ENCODE data around the gene MEOX2.

The MEOX2 gene

GRCh38 chr7:15593382-15593781, 93.1 kb downstream of the MEOX2 start:
- no peak overlapping the region for H3K4me3 ChIP-seq (ENCODE audit: low read depth, low read length)
- TF ChIP-seq, protein P1, sequence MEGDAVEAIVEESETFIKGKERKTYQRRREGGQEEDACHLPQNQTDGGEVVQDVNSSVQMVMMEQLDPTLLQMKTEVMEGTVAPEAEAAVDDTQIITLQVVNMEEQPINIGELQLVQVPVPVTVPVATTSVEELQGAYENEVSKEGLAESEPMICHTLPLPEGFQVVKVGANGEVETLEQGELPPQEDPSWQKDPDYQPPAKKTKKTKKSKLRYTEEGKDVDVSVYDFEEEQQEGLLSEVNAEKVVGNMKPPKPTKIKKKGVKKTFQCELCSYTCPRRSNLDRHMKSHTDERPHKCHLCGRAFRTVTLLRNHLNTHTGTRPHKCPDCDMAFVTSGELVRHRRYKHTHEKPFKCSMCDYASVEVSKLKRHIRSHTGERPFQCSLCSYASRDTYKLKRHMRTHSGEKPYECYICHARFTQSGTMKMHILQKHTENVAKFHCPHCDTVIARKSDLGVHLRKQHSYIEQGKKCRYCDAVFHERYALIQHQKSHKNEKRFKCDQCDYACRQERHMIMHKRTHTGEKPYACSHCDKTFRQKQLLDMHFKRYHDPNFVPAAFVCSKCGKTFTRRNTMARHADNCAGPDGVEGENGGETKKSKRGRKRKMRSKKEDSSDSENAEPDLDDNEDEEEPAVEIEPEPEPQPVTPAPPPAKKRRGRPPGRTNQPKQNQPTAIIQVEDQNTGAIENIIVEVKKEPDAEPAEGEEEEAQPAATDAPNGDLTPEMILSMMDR (conservative IDR thresholded peaks at IDR 0.05; ENCODE audit: low read depth, low read length): no peak
- DNase-seq (ENCODE audit: low read depth): no peak

DNA sequence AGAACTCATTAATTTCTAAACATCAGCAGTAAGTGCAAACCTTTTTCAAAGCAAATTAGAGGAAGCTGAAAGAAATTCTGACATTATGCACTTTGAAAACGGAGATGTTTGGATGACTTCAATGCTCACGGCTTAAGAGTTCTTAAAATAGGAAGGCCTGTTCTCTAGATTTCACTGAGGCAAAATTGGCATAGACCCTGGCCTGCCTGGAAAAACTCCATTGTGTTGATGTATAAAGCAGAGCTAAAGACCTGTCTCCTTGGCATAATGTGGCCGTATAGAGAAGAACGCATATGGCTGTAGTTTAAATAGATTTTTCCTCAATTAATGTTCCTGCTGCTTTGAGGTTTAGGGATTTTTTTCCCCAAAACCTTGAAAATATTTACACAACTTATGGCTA, 100.2 kb downstream of the MEOX2 start:
- H3K4me3 ChIP-seq (ENCODE audit: low read depth, low read length): no peak overlapping the region
- TF ChIP-seq, protein P1 (conservative IDR thresholded peaks at IDR 0.05; ENCODE audit: low read depth, low read length): no peak
- no peak for DNase-seq (ENCODE audit: low read depth)

- no peak overlapping the region for H3K4me3 ChIP-seq (ENCODE audit: low read depth, low read length)
- TF ChIP-seq, protein P1 (conservative IDR thresholded peaks at IDR 0.05; ENCODE audit: low read depth, low read length): no peak
- no peak for DNase-seq (ENCODE audit: low read depth)
Observed at GRCh38 chr7:15584575-15584974, 101.9 kb downstream of the MEOX2 start.

- DNase-seq (ENCODE audit: low read depth): no peak
- H3K4me3 ChIP-seq (ENCODE audit: low read depth, low read length): no peak overlapping the region
- TF ChIP-seq, protein P1 (conservative IDR thresholded peaks at IDR 0.05; ENCODE audit: low read depth, low read length): no peak
Observed at GRCh38 chr7:15582773-15583172, 103.7 kb downstream of the MEOX2 start.

DNA sequence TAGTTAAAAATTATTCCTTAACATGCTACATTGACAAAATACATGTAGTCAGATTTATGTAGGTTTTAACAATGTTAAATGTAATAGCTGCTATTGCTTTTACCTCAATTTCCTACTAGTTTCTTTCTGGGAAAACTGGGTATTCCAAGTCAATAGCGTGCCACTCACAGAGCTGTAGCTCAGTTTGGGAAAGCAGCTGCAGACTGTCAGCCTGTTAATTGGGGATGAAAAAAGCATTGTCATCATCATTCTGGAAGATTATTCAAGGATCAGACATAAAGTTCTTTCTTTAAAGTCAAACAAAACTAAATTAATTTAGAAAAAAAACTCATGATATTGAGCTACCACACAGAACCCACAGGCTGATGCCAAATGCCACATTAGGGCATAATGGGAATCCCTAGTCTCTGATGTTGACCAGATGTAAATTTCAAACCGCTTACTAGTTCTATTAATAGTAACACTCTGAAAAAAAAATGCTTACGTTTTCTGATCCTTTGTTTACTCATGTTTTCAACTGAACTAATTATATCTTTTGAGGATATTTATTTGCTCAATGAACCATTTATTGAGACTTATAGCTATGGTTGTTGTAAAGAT, 105.0 kb downstream of the MEOX2 start:
- no peak for DNase-seq (ENCODE audit: low read depth)
- no peak overlapping the region for H3K4me3 ChIP-seq (ENCODE audit: low read depth, low read length)
- TF ChIP-seq, protein P1 (conservative IDR thresholded peaks at IDR 0.05; ENCODE audit: low read depth, low read length): no peak

- H3K4me3 ChIP-seq (ENCODE audit: low read depth, low read length): no peak overlapping the region
- TF ChIP-seq, protein P1 (conservative IDR thresholded peaks at IDR 0.05; ENCODE audit: low read depth, low read length): no peak
- no peak for DNase-seq (ENCODE audit: low read depth)
Observed at GRCh38 chr7:15580604-15581351, 105.7 kb downstream of the MEOX2 start.

- DNase-seq (ENCODE audit: low read depth): no peak
- TF ChIP-seq, protein P1 (conservative IDR thresholded peaks at IDR 0.05; ENCODE audit: low read depth, low read length): no peak
Observed at GRCh38 chr7:15577600-15577999, 108.9 kb downstream of the MEOX2 start.

More at GRCh38 chr7:15577600-15577999, 108.9 kb downstream of the MEOX2 start:
- no peak overlapping the region for H3K4me3 ChIP-seq (ENCODE audit: low read depth, low read length)
